ENCODE data around the gene TNFSF11.

TNFSF11 gene

DNA sequence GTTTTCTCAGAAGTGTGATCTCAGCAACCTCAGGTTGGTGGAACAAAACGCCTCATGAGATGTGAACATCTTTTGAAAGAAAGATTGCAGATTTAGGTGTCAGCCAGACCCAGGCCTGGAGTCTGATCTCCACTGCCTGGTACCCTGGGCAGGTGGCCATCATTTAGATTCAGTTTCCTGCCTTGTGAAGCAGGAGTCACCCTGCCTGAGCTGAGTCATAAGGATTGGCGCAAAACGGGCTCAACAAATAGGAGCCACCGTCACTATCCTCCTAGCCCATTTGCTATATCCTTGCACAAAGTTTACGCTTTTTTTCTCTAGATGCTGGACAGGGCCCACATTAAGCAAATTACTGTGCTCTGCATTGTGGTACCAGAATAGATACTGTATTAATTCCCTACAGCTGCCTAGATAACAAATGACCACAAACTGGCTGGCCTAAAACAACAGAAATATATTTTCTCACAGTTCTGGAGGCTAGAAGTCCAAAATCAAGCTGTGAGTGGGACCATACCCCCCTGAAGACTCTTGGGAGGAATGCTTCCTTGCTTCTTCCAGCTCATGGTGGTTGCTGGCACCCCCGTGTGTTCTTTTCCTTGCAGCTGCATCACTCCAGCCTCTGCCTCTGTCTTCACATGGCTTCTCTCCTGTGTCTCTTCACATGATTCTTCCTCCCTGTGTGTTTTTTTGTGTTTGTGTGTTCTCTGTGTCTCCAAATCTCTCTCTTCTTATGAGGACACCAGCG is 38.2 kb downstream of the TNFSF11 start:
- no peak for DNase-seq

DNA sequence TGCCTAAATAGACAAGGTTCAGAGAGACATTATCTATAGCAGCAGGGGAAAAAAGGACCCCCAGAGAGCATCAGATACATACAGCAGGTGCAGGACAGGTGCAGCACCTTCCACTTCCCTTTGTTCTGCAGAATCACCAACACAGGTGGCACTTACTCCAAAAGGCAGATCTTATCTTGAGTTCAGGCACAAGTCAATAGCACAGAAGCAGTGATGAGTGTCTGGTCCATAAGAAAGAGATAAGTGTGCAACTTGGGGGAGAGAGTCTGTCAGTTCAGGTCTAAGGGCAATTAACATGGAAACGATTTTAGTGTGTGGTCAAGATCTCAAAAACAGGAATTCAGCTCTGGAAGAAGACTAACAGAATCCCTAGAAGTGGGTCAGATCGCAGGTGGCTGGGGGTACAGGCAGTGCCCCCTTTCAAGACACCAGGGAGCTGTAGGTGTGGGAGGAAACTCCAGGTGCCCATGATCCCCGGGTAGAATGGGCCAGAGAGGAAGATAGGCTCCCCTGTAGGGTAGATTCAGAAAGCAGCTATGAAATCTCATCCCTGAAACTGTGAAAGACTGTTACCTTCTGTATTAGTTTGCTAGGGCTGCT is 40.6 kb downstream of the TNFSF11 start:
- no peak for DNase-seq

DNA sequence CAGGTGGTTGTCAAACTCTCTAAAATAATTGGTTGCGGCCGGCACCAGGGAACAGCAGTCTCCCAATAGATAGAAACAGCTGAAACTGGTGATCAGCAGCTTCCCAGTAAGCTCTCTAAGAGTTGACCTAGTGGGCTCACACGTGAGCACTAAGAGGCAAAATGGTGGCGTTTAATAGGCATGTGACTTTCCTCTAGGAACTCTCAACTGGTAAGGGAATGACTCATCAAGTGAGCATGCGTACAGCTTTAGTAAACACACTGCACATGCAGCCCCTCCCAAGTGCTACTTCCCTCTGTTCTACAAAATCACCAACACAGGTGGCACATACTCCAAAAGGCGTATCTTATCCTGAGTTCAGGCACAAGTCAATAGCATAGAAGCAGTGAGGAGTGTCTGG is 41.7 kb downstream of the TNFSF11 start:
- no peak for DNase-seq

DNA sequence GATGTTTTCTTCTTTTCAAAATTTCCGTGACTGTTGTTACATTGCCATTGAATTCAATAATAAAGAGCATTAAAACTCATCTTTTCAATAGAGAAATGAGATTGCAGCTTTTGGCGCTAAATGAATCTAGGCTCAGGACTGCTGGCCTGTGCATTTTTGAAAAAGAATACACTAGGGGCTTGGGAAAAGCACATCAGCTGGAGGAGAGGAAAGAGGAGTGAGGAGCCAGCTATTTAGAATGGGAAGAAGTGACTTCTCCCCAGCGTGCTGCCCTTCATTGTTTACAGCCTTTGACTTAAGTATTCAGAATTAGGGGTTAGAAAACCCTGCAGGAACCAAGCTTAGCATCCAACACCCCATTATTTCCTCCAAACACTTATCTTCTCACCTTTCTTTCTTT is 43.3 kb downstream of the TNFSF11 start:
- no peak for DNase-seq

DNA sequence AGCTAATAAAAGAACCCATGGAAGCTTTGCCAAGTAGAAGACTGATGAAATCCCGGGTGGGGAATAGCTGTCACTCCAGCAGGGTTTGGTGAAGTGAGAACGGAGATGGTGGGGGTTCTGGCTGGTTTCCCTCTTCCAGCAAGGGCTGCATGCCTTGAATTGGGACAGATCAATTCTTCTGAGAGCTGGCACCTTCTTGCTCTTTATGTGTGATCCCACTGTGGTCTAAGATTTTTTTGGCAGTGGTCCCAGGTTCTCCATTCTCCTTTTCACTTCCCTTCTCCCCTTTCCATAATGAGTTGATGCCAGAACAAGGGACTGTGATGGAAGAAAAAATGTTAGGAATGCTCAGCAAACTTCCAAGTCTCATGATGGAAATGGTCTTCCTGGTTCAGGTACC is 50.0 kb downstream of the TNFSF11 start:
- DNase-seq, result no peak

DNA sequence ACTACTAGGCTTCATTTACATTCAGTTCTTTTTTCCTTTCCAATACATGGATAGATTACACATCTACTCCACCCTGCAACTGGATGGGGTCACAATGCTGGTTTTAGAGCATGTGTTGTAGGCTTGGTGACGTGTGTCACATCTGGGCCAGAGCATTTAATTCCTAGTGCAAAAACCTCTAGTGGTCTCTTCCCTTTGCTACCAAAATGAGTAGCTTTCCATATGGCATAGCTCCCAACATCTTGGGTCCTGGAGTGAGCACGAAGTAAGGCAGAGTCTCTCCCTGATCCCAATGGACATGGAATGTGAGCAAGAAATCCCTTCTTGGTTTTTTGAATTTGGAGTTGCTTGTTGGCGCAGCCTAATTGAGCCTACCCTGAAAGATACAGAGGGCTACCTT is 51.7 kb downstream of the TNFSF11 start:
- no peak for DNase-seq

DNA sequence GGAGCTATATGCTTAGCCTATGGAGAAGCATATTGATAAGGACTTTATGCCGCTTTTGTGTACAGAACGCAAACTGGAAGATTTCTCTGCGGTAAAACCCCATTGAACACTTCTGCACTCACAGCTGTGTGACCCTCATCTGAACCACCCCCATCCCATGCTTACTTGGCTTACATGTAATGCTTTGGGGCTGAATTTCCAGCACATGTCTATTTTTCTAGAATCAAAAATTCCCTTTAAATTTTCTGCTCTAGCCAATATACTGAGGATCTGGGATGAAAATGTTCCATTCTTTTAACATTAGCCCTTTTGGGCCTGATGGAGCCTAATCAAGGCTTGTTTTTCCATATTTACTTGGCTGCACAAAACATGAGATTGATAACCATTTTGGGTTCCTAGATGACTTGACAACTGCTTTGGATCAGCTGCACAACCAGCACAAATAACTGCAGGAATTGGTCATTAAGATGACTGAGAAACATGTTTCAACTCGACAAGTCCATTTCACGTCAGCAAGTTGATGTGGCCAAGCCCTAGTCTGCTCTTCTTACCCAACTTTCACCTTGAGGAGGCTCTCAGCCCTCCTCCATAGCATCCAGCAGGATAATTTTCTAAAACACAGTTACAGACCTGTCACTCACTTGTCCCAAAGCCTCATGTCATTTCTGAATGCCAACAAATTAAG is 52.4 kb downstream of the TNFSF11 start:
- no peak for DNase-seq

DNA sequence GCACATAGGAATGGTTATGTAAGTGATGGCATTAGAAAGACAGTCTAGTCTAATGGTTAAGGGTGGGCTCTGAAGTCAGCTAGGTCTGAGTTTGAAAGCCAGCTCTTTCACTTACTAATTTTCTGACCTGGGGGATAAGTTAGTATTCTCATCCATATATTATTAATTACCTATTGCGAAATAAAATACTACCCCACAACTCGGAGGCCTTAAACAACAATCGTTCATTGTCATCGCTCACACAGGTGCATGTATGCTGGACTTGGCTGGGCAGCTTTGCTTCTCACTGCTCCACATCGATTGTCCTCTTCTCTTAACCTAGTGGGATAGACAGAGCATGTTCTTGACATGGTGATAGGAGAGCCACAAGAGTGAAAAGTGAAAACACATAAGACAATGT is 54.7 kb downstream of the TNFSF11 start:
- DNase-seq, result no peak

DNA sequence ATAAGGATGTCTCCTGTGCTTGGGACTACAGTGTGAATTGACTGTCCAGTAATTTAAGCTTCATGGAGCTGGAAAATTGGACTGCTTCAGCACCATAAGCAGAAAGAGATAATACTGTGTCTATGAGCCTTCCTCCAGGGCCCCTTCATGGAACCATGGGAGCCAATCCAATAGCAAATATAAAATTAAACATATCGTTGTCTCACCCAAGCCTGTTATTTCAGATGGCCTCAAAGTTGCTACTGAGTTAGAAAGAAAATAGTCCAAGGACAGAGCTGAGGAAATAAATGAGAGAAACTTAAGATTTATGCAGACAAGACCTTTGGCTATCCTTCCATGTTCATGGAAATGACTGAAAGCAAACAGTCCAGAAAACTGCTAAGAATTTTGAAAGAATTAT is 57.2 kb downstream of the TNFSF11 start:
- DNase-seq, result no peak

DNA sequence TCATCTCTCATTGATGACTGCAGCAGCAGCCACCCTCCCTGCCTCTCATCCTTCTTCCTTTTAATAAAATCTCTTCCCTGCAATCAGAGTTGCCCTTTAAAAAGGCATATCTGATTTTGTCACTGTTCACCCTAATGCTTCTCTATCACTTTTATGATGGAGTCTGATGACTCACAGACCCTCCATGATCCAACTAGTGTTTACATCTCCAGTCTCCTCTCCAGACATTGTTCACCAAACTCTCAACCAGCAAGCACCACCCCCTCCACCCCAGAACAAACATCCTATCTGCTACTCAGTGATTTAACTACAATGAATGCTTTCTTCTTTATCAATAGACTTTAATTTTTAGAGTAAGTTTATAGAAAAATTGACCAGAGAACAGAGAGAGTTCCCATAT is 59.5 kb downstream of the TNFSF11 start:
- no peak for DNase-seq

DNA sequence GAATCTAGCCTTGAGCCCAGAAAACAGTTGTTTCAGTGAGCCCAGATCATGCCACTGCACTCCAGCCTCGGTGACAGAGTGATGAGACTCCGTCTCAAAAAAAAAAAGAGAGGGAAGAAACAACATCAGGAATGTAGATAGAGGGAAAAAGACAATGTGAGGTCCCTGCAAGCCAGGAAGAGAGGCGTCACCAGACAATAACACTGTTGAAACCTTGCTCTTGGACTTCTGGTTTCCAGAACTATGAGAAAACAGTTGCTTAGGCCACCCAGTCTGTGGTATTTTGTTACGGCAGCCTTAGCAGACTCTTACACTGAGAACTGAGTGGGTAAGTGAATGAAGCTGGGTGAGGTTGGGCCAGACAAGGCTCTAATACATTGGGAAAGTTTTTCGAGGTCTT is 64.1 kb downstream of the TNFSF11 start:
- no peak for DNase-seq

DNA sequence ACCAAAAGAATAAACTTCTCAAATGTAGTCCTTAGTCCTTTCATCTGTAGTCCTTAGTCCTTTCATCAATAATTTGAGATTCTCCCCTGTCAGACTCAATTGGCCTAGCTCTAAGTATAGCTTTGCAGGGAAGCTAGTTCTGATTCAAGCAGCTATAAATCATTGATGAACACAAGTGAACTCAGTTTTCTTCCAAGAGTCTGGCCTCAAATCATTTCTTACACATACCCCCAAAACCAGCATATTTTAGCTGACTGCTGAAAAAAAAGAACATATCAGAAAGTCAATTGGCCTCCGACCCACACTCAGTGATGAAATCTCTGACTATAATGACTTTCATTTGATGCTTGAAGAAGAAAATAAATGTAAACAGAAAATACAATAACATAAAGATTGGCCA is 64.9 kb downstream of the TNFSF11 start:
- no peak for DNase-seq

DNA sequence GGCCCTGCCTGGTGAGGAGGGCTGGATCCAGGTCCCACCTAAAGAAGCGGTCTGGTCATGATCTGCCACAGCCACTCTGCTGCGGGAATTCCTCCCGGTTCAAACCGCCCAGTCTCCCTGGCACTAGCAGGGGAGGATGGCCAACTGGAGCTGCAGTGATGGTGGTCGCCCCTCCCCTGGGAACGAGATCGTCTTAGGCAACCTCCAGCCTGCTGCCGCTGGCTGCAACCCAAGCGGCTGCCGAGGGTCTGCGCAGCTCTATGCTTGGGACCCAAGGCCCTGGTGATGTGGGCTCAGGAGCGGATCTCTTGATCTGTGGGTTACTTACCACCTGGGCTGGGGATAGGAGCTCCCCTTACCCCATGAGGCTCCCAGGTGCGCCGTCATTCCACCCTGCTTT is 69.1 kb downstream of the TNFSF11 start:
- DNase-seq, result no peak

DNA sequence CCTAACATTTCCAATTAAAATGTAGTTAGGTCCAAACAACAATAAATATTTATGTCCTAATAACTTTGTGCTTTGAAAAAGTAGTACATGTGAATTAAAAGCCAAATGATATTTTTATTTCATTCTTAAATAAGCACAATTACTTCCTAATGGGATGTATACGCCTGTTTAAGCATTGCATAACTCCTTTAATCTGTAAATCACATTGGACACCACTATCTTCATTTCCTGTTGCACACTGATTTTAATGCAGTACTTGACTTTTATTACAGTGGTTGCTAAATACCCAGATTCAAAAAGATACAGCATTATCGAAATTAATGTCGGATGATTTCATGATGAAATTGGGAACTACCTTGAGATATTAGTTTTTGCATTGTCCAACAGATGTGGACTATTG is 70.9 kb downstream of the TNFSF11 start:
- DNase-seq, result no peak

DNA sequence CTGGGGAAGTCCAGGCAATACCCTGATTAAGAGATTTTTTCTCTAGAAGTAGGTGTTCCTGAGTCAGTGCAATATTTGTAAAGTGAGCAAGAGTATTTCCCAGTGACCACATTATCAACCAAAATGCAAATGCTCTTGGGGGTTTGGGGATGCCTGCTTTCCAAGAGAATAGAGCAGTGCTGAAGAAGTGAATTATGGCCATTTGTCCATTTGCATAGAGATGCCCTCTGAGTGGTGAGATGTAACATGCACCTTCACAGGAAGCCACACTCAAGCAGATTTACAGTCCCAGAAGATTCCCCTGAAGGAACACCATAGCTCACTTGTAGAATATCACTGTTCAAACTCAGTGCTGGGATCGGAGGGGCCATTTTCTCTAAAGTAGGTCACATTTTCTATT is 71.8 kb downstream of the TNFSF11 start:
- DNase-seq, result no peak

DNA sequence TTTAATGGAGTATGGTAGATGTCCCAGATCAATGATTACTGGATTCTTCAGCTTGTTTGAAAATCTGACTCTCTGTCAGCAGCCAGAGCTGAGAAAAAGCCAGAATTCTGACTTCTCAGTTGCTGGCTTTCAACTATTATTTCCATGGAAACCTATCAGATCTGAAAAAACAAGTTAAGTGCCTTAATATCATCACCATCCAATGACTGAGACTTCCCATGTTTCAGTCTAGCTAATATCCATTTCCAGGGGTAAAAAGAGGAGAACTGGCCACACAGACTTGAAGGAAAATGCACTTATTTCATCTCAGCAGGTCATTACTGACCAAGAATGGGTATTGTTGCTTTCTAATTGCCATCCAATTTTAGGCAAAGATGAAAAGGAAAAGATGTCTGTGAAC is 75.2 kb downstream of the TNFSF11 start:
- no peak for DNase-seq

DNA sequence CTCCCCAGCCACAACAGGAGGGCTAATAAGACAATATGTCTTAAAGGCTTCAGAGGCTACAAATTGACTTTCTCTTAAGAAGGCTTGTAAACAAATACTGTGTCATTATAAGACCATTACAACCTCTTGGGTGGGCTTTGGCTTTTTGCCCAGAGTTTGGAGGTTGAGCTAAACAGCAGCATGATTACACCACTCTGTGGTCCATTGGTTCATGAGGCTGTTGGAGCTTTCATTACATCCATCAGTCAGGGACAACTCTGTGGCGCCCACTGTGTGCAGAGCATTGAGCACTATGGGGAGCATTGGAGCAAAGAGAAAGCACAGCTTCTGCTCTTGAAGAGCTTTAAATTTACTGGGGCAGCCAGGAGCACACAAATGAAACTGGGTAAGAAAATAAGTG is 75.9 kb downstream of the TNFSF11 start:
- no peak for DNase-seq

DNA sequence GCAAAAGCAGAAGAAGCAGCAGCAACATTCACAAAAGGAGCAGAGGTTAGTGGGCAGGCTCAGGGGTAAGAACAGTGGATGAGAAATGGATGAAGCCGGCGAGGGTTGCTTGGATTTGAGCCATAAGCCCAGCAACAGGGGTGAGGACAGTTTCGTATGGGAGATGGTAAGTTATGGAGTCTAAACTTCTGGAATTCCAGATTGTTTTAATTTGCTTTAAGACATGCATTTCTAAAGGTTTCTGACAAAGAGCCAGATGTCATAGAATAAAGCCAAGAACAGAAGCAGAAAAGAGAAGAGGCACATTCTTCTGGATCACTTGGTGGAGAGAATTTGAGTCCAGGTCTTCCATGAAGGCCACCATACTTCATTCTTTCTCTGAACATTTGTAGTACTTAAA is 76.6 kb downstream of the TNFSF11 start:
- no peak for DNase-seq

DNA sequence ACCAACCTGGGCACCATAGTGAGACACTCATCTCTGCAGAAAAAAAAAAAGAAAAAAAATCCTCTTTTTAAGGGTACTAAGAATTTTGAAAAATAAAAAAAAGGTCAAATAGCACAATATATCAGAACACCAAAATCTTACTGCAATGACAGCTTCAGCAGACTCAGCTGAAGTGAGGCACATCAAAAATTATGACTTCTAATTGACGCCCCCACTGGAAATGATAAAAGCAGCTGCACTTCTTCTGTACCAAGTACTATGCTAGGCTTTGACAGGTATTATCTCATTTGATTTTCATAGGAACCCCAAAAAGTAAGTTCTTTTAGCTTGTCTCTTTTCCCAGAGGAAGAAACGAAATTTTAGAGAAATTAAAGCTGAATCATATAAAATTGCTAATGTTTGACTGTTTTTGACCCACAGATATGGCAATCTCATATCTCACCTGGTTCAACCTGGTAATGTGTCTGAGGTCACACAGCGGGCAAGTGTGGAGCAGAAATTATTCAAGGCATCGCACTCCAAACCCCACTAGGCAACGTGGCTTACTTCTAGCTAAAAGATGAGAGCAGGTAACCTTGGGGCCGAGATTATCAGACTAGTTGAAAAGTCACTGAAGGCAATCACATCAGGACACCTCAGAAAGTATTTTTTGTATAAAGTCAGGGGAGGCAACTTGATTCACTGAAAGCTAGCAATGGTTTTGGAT is 78.1 kb downstream of the TNFSF11 start:
- DNase-seq, result no peak

DNA sequence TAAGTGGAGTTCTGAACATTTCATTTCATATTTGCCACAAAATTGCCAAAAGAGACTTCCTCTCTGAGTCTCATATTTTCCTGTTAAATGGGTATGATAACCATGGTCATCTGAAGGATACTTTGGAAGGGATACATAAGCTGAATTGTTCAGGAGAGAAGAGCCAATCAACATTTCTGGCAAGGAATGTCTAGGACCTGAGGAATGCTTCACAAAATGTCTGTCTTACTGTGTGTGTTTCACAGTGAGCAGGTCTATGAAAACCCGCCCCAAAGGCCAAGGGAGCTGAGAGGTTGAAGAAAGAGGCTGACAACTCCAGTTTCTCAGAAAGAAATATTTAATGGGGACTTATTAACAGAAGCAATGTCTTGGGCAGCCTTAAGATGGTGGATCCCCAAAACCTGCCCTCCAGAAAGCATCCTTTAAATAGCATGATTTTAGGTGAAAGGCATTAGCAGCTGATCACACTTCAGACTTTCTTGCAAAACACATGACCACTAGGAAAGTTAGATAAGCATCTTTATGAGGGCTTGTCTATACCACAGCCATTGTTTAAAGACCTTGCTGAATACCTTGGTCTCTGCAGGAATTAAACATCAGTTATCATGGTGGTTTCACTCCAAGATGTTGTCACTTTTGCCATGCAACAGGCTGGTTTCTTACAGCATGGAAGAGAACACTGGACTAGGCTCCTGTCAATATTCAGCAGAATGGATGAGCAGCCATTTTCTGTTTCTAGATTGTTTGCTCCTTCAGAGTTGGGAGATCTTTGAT is 78.9 kb downstream of the TNFSF11 start:
- DNase-seq, result no peak

DNA sequence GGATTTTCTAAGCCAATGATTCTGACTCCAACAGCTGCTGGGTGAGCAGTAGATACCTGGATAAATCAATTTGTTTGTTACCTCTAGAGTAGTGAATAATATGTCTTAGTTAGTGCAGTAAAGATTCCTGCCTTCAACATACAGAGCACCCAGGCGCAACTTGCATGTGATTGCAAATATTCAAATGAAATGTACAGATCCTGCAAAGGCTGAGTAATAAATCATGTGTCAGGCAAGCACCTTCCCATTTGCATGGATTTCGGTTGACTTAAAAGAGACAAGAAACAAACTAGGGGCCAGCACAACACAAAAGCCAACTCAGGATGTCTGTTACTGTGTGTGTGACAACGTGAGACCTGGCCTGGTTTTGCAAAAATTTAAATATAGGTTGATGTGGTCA is 79.7 kb downstream of the TNFSF11 start:
- DNase-seq, result no peak

DNA sequence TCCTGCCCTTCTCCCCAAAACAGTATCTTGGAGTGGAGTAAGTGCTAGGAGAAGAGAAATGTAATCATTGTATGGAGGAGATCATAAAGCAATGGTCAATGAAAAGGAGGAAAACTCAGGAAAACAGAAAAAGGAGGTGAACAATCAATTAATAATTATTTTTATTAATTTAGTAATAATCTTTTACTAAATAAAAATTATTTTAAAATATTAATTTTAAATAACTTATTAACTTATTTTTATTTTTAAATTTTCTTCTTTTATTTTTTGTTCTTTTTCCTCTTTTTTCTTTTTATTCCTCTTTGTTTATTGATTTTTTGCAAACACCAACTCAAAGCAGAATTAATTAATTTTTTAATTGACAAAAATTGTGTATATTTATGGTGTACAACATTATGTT is 80.3 kb downstream of the TNFSF11 start:
- DNase-seq, result no peak

DNA sequence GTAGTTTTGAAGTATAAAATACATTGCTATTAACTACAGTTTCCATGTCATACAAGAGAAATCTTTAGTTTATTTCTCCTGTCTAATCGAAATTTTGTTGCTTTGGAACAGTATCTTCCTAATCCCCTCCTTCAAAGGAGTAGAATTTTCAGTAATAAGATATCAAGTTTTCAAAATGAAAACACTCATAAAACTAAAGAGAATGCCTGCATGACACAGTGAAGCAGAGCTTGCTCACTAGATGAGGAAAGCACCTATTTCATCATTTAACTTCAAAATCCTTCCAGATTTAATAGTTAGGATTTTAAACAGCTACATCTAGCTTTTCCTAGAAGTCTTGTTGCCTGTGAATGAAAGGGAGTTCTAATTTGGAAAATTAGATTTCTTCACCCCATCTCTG is 80.8 kb downstream of the TNFSF11 start:
- DNase-seq, result no peak
